ENCODE measurements around the gene MTCL3.

MTCL3 gene

DNA sequence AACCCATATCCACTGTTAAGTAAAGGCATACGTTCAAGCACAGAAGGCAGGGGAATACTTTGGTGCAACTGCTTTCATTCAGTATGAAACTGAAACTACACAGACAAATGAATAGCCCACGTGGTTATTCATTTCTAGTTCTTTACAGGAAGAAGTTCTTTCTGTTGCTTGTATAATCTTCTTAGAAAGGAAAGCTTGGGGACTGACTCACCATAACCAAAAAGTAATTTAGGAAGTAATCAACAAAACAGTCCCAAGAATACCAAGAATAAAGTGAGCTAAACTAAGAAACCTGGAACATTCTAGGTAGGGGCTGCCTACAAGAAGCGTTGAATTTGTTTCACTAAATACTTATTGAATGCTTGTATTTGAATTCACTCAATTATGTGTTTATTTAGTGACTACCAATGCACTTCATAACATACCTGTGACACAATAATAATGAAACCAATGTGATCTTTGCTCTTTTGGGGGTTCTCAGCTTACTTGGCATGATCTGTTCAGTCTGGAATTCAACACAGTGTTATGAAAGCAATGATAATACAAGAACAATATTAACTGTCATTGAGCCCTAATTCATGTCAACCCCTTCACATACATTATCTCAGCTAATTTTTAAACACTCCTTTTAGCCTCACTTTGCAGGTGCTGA is 34.8 kb downstream of the MTCL3 start:
- no peaks in the 10 kb centered on the region for H3K9me3 ChIP-seq
- H3K27me3 ChIP-seq: no peaks in the 10 kb centered on the region
- H3K36me3 ChIP-seq: no peaks in the 10 kb centered on the region
- DNase-seq: no peak
- H3K4me3 ChIP-seq: 0 out of 2 replicates have a peak overlapping the region, but pooled peaks have one; percentile 0

DNA sequence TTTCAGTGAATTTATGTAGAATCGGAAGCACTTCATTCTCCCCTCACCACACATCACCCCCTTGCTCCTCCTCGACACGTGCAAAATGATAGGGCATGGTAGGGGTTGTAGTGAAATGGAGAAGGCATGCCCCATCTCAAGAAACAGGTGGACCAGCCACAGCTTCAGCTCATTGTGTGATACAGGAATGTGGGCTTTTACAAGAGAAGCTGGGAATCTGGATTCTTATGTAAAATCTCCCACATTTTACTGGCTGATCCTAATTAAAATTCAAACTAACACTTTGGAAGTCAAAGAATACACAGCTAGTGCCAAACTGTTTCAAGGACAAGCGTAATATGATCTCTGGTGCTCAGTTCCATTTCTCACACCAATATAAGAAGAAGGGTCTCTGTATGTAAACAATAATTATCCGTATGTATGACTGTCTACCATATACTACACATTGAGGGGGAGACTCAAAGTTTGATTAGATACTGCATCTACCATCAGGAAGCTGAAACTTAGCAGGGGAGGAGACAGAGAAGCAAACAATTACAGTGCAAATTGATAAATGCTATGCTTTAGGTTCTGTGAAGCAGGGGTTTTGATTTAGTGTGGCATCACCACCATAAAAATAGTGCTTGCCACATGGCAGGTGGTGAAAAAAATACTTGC is 35.6 kb downstream of the MTCL3 start:
- Histone ChIP-seq H3K9me3 (no peaks in the 10 kb centered on the region), H3K4me3 (no peak overlapping the region), H3K36me3 (no peaks in the 10 kb centered on the region), H3K27me3 (no peaks in the 10 kb centered on the region)
- no peak for DNase-seq

- H3K9me3 ChIP-seq: no peaks in the 10 kb centered on the region
- no peak for DNase-seq
- no peaks in the 10 kb centered on the region for H3K36me3 ChIP-seq
- H3K27me3 ChIP-seq: no peaks in the 10 kb centered on the region
- no peak overlapping the region for H3K4me3 ChIP-seq
Measured at GRCh38 chr6:127482325-127482724, 36.8 kb downstream of the MTCL3 start.

DNA sequence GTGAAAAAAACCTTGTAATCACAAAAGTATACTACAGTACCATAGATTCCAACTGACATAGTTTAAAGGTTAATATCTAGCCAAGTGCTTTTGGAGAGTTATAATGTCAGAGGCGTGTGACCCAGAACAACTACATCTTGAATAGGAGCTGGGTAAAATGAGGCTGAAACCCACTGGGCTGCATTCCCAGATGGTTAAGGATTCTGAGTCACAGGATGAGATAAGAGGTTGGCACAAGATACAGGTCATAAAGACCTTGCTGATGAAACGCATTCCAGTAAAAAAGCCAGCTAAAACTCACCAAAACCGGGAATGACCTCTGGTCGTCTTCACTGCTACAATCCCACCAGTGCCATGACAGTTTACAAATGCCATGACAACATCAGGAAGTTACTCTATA is 37.5 kb downstream of the MTCL3 start:
- no peak overlapping the region for H3K4me3 ChIP-seq
- H3K27me3 ChIP-seq: no peaks in the 10 kb centered on the region
- H3K36me3 ChIP-seq: no peaks in the 10 kb centered on the region
- H3K9me3 ChIP-seq: no peaks in the 10 kb centered on the region
- DNase-seq: peak; percentile 70

GRCh38 chr6:127481111-127481510 is 38.0 kb downstream of the MTCL3 start:
- no peaks in the 10 kb centered on the region for H3K9me3 ChIP-seq
- DNase-seq: no peak
- no peaks in the 10 kb centered on the region for H3K27me3 ChIP-seq
- H3K36me3 ChIP-seq: no peaks in the 10 kb centered on the region
- H3K4me3 ChIP-seq: no peak overlapping the region

GRCh38 chr6:127477658-127478057 is 41.5 kb downstream of the MTCL3 start:
- H3K36me3 ChIP-seq: no peaks in the 10 kb centered on the region
- H3K27me3 ChIP-seq: no peaks in the 10 kb centered on the region
- no peak overlapping the region for H3K4me3 ChIP-seq
- no peaks in the 10 kb centered on the region for H3K9me3 ChIP-seq
- no peak for DNase-seq

- Histone ChIP-seq H3K9me3 (no peaks in the 10 kb centered on the region), H3K27me3 (no peaks in the 10 kb centered on the region), H3K36me3 (no peaks in the 10 kb centered on the region), H3K4me3 (no peak overlapping the region)
- no peak for DNase-seq
Measured at GRCh38 chr6:127475823-127476176, 43.3 kb downstream of the MTCL3 start.

DNA sequence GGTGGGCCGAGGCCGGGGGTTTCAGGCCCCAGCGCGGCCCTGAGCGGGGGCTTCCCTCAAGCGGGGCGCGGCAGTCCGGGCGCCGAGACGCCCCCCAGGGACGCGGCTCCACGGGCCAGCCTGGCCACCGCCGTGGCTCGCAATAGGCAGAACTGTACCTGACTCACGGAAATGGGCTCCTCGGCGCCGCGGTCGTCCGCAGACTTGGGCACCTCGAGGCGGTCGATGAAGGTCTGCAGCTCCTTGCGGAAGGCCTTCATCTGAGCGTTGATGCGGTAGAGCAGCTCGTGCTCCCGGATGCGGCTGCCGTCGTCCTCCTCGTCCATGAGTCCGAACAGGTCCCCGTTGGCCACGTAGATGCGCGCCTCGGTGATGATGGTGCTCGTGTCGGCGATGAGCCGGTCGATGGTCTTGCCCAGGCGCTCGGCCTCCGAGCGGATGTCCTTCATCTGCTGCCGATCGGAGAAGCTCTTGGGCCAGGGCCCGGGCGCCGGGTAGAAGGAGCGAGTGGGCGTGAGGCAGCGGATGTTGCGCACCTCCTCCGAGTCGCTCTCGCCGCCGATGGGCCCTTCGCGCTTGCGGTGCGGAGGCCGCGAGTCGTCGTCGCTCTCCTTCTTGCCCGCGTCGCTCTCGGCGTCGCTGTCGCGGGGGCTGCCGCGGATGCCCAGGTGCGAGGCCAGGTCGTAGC is 43.9 kb downstream of the MTCL3 start:
- H3K4me3 ChIP-seq: no peak overlapping the region
- H3K27me3 ChIP-seq: no peaks in the 10 kb centered on the region
- H3K36me3 ChIP-seq: no peaks in the 10 kb centered on the region
- DNase-seq: no peak
- no peaks in the 10 kb centered on the region for H3K9me3 ChIP-seq

- H3K4me3 ChIP-seq: no peak overlapping the region
Measured at GRCh38 chr6:127471379-127472255, 47.5 kb downstream of the MTCL3 start.

DNA sequence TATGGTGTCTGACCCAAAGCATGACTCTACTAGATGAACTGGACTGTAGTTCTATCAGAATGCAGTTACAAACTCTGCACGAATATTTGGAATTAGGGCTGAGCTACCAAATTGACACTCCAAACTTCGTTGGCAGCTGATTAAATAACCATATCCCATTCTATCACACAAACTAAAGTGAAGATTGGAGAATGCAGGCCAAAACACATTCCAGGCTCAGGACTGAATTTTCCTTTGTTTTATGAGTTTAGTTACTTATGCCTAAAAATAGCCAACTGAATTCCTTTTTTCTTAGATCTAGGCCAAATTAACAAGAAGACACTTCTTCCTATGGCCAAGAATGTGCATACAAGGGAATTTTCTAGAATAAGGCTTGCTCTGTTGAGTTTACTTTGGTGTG is 50.2 kb downstream of the MTCL3 start:
- no peaks in the 10 kb centered on the region for H3K9me3 ChIP-seq
- no peaks in the 10 kb centered on the region for H3K36me3 ChIP-seq
- H3K27me3 ChIP-seq: no peaks in the 10 kb centered on the region
- no peak for DNase-seq
- H3K4me3 ChIP-seq: no peak overlapping the region

More at GRCh38 chr6:127471379-127472255, 47.5 kb downstream of the MTCL3 start:
- Histone ChIP-seq H3K9me3 (no peaks in the 10 kb centered on the region), H3K27me3 (no peaks in the 10 kb centered on the region), H3K36me3 (no peaks in the 10 kb centered on the region)
- no peak for DNase-seq

- no peak for DNase-seq
- H3K4me3 ChIP-seq: no peak overlapping the region
- H3K36me3 ChIP-seq: no peaks in the 10 kb centered on the region
- H3K27me3 ChIP-seq: no peaks in the 10 kb centered on the region
- no peaks in the 10 kb centered on the region for H3K9me3 ChIP-seq
Measured at GRCh38 chr6:127466416-127466815, 52.7 kb downstream of the MTCL3 start.

- no peak overlapping the region for H3K4me3 ChIP-seq
- peak; percentile 74 for DNase-seq
Measured at GRCh38 chr6:127464881-127465459, 54.2 kb downstream of the MTCL3 start.

DNA sequence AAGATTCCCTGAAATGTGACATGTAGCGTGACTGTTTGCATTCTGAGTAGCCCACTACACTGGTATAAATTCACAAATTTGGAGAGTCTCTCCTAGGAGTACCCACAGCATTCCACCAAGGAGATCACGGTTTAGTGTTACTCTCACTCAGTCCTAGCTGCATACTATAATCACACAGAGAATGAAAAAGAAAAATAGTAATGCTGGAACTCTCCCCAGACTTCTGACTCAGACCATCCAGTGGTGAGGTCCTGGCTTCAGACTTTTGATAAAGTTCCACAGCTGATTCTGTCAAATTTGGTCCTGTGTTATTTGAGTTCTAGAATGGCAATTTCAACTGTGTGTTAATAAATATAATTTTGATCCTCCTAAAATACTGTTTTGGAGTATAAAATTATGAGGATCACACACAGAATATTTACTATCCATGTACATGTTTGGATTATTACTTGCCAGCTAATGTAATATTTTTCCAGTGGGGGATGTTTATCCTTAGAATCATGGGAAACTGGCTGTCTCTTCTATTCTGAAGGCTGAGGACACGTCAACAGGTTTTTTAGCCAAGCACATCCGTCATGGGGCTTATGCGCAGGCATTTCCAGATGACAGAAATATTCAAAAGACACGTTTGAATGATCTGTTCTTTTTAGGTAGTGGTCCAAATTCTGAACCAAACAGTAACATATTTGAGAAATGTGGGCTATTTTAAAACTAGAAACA is 54.8 kb downstream of the MTCL3 start:
- H3K4me3 ChIP-seq: no peak overlapping the region
- no peaks in the 10 kb centered on the region for H3K36me3 ChIP-seq
- DNase-seq: peak; percentile 75
- no peaks in the 10 kb centered on the region for H3K9me3 ChIP-seq
- no peaks in the 10 kb centered on the region for H3K27me3 ChIP-seq

More at GRCh38 chr6:127464881-127465459, 54.2 kb downstream of the MTCL3 start:
- no peaks in the 10 kb centered on the region for H3K9me3 ChIP-seq
- H3K27me3 ChIP-seq: no peaks in the 10 kb centered on the region
- no peaks in the 10 kb centered on the region for H3K36me3 ChIP-seq

GRCh38 chr6:127463056-127463455 is 56.1 kb downstream of the MTCL3 start:
- Histone ChIP-seq H3K27me3 (no peaks in the 10 kb centered on the region), H3K9me3 (no peaks in the 10 kb centered on the region), H3K4me3 (no peak overlapping the region), H3K36me3 (no peaks in the 10 kb centered on the region)
- no peak for DNase-seq

DNA sequence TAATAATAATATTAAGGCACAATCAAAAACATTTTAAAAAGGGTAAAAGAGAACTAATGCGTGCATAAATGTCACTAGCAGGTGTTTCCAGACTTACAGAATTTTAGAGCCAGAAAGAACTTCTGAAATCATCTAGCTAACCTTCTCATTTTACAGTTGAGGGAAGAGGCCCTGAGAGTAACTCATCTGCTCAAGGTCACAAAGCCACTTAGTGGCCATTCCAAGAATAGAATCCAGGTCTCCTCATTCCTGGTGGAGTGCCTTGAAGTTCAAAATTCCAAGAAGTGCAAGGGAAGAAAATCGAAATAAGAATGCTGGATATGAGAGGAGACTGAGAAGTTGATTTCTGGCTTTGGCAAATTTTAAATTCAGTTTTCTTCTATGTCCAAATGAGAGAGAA is 56.8 kb downstream of the MTCL3 start:
- no peaks in the 10 kb centered on the region for H3K36me3 ChIP-seq
- no peaks in the 10 kb centered on the region for H3K9me3 ChIP-seq
- no peaks in the 10 kb centered on the region for H3K27me3 ChIP-seq
- DNase-seq: no peak
- no peak overlapping the region for H3K4me3 ChIP-seq

DNA sequence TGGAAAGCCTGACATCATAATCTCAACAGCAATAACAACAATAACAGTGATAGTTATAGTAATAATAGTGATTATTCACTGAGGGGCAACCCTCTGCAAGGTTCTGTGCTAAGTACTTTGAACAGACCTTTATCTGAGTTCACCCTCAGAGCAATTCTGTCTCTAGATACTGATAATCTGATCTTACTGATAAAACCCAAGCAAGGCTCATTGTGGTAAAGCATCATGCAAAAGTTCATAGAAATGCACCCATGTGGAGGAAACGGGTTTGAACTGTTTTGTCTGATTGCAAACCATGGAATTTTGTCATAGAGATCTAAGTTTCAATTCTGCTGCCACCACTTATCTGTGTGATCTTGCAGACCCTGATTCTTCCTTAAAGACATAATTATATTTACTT is 58.7 kb downstream of the MTCL3 start:
- no peak for DNase-seq
- H3K36me3 ChIP-seq: no peaks in the 10 kb centered on the region

More for the DNA sequence above, 58.7 kb downstream of the MTCL3 start:
- Histone ChIP-seq H3K4me3 (no peak overlapping the region), H3K9me3 (no peaks in the 10 kb centered on the region), H3K27me3 (no peaks in the 10 kb centered on the region)
